HFF-Myc (cell line): ENCODE results near the gene ECHDC3.

Source experiments
- DNase-seq: peaks from one replicate; pipeline ENCODE4 v3.0.0-alpha.2; 2011; ENCODE audit warnings: low read depth; ENCODE audit errors: extremely low read depth
- H3K4me3 ChIP-seq: replicated peaks from 2 replicates; pipeline ENCODE4 v1.5.1; 2011; ENCODE audit warnings: low read depth, mild to moderate bottlenecking, control low read depth, low read length
- CTCF ChIP-seq: IDR thresholded peaks from 2 replicates; pipeline ENCODE4 v1.5.1; 2012; ENCODE audit warnings: mild to moderate bottlenecking, low read depth, low read length, control low read depth; ENCODE audit errors: missing control alignments

Gene ECHDC3

DNA sequence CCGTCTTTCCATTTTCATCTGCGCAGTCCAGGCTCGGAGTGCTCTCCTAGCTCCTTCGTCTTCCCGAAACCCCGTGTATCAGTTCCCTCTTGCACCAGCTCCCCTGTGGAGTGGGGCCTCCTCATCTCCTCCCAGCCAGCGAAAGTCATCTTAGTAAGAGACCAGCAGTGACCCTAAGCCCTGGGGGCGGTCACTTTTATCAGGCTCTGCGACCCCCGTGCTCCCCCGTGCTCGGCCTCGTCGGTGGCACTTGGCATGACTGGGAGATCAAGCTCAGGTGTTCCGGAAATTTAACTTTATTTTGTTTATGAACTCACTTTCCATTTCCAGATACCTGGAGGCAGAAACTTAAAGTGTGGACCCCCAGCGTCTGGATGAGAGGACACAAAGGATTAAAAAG lies 574 bp upstream of the ECHDC3 start:
- DNase-seq: no peak
- no peak for TF ChIP-seq CTCF
- peak overlapping the region; percentile 49 for H3K4me3 ChIP-seq

DNA sequence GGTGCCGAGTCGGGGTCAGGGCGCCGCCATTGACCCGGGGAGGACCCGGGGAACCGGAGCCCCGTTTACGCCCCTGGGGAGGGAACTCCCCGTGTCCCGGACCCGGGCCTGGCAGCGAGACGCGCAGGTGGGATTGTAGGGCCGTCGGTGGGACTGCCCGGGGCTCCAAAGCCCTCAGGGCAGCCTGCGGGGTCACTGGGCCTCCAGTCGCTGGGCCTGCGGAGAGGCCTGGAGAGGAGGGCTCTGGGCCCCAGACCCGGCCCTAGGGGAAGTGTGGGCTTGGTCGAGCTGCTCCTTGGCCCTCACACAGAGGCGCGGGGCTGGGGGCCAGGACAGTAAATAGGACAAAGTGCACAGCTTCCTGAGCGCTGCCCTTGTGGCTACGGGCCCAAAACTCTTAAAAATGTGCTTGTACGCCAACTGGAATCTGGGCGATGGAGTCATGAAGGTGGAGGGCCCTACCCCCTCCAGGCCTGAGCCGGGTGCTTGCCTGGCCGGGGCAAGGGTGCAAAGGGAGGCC lies 657 bp downstream of the ECHDC3 start:
- no peak for DNase-seq
- no peak for TF ChIP-seq CTCF
- peak overlapping the region; percentile 49 for H3K4me3 ChIP-seq

- H3K4me3 ChIP-seq: no peak overlapping the region; the same call in 1 of the 2 replicates
- TF ChIP-seq CTCF: no peak
- DNase-seq: no peak
Measured at GRCh38 chr10:11743461-11744338, 1.5 kb downstream of the ECHDC3 start.

DNA sequence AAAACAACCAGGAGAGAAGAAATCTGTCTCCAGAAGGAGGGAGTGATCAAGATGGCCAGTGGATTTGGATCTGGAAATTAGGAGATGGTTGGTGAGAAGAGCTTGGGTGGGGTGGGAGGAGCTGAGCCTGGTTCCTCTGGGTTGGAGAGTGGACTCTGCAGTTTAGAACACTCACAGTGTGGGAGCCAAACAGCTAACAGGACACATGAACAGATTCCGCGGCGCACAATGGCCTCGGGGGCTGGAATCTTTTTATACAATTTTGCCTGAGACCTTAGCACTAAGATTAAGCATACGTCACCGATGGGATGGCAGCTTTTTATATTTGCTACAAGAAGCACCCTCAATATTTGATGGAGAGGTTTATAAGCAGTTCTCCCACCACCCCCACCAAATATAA lies 2.9 kb downstream of the ECHDC3 start:
- no peak overlapping the region for H3K4me3 ChIP-seq
- TF ChIP-seq CTCF: no peak
- DNase-seq: no peak

GRCh38 chr10:11746883-11747539 lies 4.8 kb downstream of the ECHDC3 start:
- TF ChIP-seq CTCF: no peak
- DNase-seq: no peak

DNA sequence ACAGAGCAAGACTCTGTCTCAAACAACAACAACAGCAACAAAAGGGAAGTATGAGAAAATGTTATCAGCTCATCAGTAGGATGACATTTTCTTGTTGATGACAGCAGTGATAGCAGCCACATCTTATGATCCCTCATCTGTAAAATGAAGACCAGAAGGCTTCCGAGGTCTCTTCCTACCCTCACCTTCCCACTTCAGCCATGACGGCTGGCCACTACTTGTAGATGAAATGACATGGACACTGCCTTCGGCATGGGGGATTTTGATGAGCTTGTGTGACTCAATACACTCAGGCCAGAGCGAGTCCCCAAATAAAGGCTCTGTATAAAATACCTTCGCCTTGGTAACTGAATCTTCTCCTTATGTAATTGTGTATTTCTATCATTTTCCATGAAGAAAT lies 6.7 kb downstream of the ECHDC3 start:
- DNase-seq: no peak
- no peak overlapping the region for H3K4me3 ChIP-seq
- no peak for TF ChIP-seq CTCF

More at GRCh38 chr10:11746883-11747539, 4.8 kb downstream of the ECHDC3 start:
- no peak overlapping the region for H3K4me3 ChIP-seq
